Measurements from ENCODE around the gene CCDC57.

- TF ChIP-seq CTCF (IDR thresholded peaks at IDR 0.05; ENCODE audit: low read length) (no peak), EZH2 (optimal IDR thresholded peaks at IDR 0.05; ENCODE audit: low read depth, low read length) (no peak), EZH2phosphoT487 (IDR thresholded peaks at IDR 0.05; ENCODE audit: low read length) (no peak)
These were observed 60.5 kb downstream of the CCDC57 start for GRCh38 chr17:82152114-82152513.

Measured in MM.1S (cell line).